Activated CD8-positive, alpha-beta memory T cell treated with anti-CD3 and anti-CD28 coated beads, Interleukin-2, amount 50 U/mL, for 24 hours (primary cell): ENCODE data around the gene CASQ1.

Experiments used
- DNase-seq: peaks from one replicate; pipeline ENCODE4 v3.0.0-alpha.2; 2020; ENCODE audit errors: extremely low read depth

Gene CASQ1

GRCh38 chr1:160205242-160206035, 15.1 kb downstream of the CASQ1 start, which contains the start of gene PEA15:
PEA15 (plus strand) TSS chr1:160205384; CDS start chr1:160211545, 6,161 bp downstream.
- peak; percentile 19 for DNase-seq

GRCh38 chr1:160206036-160206389, 15.6 kb downstream of the CASQ1 start:
- peak; percentile 13 for DNase-seq

- DNase-seq = no peak
Measured at GRCh38 chr1:160206421-160207117, 16.2 kb downstream of the CASQ1 start.

- no peak for DNase-seq
Measured at GRCh38 chr1:160207118-160207650, 16.8 kb downstream of the CASQ1 start.

GRCh38 chr1:160207771-160208556, 17.6 kb downstream of the CASQ1 start:
- no peak for DNase-seq

- no peak for DNase-seq
Measured at GRCh38 chr1:160208557-160209320, 18.4 kb downstream of the CASQ1 start.

GRCh38 chr1:160209321-160210046, 19.1 kb downstream of the CASQ1 start:
- DNase-seq = no peak

GRCh38 chr1:160210561-160210960, 20.2 kb downstream of the CASQ1 start:
- no peak for DNase-seq

GRCh38 chr1:160211046-160211790, 20.8 kb downstream of the CASQ1 start:
- no peak for DNase-seq

GRCh38 chr1:160214481-160215140, 24.2 kb downstream of the CASQ1 start:
- no peak for DNase-seq

- no peak for DNase-seq
Measured at GRCh38 chr1:160216301-160216700, 25.9 kb downstream of the CASQ1 start.

- DNase-seq = no peak
Measured at GRCh38 chr1:160217481-160218051, 27.2 kb downstream of the CASQ1 start.

GRCh38 chr1:160219062-160219929, 28.9 kb downstream of the CASQ1 start:
- no peak for DNase-seq

- no peak for DNase-seq
Measured at GRCh38 chr1:160220301-160220700, 29.9 kb downstream of the CASQ1 start.

GRCh38 chr1:160221089-160221488, 30.7 kb downstream of the CASQ1 start:
- DNase-seq = no peak

GRCh38 chr1:160222546-160222945, 32.2 kb downstream of the CASQ1 start:
- DNase-seq = no peak

GRCh38 chr1:160224606-160225005, 34.2 kb downstream of the CASQ1 start:
- no peak for DNase-seq

- no peak for DNase-seq
Measured at GRCh38 chr1:160225345-160225744, 35.0 kb downstream of the CASQ1 start.
